Measurements from ENCODE around the gene HOMER3.

DNA sequence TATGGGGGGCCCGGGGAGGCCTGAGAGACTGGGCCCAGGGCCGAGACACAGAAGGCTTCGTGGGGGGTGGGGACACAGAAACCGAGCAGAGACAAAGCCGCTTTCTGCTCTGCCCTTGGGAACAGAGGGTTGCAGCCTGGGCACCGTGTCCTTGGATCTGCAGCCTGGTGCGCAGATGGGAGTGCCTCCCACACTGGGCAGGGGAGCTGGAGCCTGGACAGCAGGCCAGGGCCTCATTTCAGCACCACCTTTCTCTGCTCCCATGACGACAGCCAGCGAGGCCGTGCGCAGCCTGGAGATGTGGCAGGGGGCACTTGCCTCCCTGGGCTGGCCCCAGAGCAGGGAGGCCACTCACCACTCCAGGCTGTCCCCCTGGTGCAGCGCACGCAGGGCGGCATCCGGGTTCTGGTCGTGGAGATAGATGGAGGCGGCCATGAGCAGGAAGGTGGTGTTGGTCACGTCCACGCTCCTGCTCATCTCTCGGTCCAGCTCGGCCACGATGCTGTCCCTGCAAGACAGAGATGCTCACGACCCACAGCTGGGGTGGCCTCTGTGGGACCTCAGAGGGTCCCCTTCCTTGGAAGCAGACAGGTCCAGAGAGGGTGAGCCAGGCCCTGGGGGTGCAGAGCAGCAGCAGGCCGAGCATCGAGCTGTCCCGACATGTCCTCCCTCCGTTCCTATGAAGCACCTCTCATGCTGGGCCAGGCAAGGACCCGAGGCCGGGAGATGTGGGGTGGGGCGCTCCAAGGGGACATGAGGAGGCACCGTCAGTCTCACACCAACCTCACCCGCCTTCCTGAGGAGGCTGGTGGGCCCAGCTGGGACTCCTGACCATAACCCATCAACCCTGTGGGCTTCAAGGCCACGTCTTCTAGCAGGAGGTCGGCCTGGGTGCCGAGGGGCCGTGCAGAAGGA, 34.2 kb downstream of the HOMER3 start:
- TF ChIP-seq, protein P1, sequence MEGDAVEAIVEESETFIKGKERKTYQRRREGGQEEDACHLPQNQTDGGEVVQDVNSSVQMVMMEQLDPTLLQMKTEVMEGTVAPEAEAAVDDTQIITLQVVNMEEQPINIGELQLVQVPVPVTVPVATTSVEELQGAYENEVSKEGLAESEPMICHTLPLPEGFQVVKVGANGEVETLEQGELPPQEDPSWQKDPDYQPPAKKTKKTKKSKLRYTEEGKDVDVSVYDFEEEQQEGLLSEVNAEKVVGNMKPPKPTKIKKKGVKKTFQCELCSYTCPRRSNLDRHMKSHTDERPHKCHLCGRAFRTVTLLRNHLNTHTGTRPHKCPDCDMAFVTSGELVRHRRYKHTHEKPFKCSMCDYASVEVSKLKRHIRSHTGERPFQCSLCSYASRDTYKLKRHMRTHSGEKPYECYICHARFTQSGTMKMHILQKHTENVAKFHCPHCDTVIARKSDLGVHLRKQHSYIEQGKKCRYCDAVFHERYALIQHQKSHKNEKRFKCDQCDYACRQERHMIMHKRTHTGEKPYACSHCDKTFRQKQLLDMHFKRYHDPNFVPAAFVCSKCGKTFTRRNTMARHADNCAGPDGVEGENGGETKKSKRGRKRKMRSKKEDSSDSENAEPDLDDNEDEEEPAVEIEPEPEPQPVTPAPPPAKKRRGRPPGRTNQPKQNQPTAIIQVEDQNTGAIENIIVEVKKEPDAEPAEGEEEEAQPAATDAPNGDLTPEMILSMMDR (IDR thresholded peaks at IDR 0.05) = no peak
- no peak for TF ChIP-seq POLR2A (IDR thresholded peaks at IDR 0.05)
- no peak for TF ChIP-seq POLR2AphosphoS5 (IDR thresholded peaks at IDR 0.05)
- TF ChIP-seq EP300 (IDR thresholded peaks at IDR 0.05) = no peak
